ENCODE data around the gene RPS19BP1. TPM values are rescaled to one million over a fixed set of nuclear protein-coding genes. Genes with fewer than 3 reads are reported as not detected.

RPS19BP1 gene
- polyA plus RNA-seq, 3 donors = 51.3 to 64.9 (median 62.9) TPM

Other genes starting within 250 kb of the RPS19BP1 start
- gene RPL3, start 213.1 kb downstream of the RPS19BP1 start, polyA plus RNA-seq (ENCODE audit: insufficient read length in 3 of 3) = 1,000 to 10,000 TPM; 2,781 to 3,416 (median 3,386) TPM
- 10 to 100 TPM; 25.2 to 27.7 (median 27.4) TPM for gene SYNGR1, start 182.8 kb downstream of the RPS19BP1 start, polyA plus RNA-seq (ENCODE audit: insufficient read length in 3 of 3)
- 10 to 100 TPM; 30.9 to 35.4 (median 31.0) TPM for gene TAB1, start 133.0 kb downstream of the RPS19BP1 start, polyA plus RNA-seq (ENCODE audit: insufficient read length in 3 of 3)
- gene MGAT3, start 75.7 kb downstream of the RPS19BP1 start, polyA plus RNA-seq (ENCODE audit: insufficient read length in 3 of 3) = 10 to 100 TPM; 31.2 to 32.6 (median 31.3) TPM
- gene MIEF1, start 30.5 kb downstream of the RPS19BP1 start, polyA plus RNA-seq (ENCODE audit: insufficient read length in 3 of 3) = 10 to 100 TPM; 34.9 to 39.5 (median 36.7) TPM
- 100 to 1,000 TPM; 272 to 297 (median 273) TPM for gene ATF4, start 12.2 kb downstream of the RPS19BP1 start, polyA plus RNA-seq (ENCODE audit: insufficient read length in 3 of 3)
- gene CACNA1I, start 38.0 kb upstream of the RPS19BP1 start, polyA plus RNA-seq (ENCODE audit: insufficient read length in 3 of 3) = under 1 TPM; 0.04 to 0.09 (median 0.09) TPM